Measurements from ENCODE around the gene ABR. TPM values are rescaled to one million over a fixed set of nuclear protein-coding genes. Genes with fewer than 3 reads are reported as not detected.
"Not testable (repeated sequence)": the region's sequence is repeated elsewhere in the genome, so short reads cannot be mapped to it uniquely, and the experiment has no call there.

ABR gene
- polyA plus RNA-seq, 3 donors: 19.8 to 160 (median 26.0) TPM

DNA sequence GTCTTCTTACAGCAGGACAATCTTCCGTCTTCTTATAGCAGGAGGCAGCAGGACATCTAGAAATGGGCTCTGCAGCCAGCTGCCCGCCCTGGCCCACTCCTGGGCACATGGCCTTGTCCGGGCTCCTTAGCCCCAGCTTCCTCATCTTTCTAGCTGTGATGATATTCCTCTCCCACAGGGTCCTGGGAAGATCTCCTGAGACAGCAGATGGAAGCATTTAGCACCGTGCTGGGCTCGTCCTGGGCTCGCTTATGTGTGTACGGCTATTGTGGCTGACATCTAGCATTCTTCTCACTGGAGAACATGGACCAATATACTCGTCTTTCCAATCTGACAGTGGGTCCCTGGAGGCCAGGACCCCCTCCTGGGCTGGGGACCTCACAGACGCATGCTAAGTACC, 134.3 kb downstream of the ABR start:
- Mint-ChIP-seq H3K27ac (peak overlapping the region in 2 of 7 donors; percentile 22 to 53), H3K4me3 (no peak overlapping the region)

DNA sequence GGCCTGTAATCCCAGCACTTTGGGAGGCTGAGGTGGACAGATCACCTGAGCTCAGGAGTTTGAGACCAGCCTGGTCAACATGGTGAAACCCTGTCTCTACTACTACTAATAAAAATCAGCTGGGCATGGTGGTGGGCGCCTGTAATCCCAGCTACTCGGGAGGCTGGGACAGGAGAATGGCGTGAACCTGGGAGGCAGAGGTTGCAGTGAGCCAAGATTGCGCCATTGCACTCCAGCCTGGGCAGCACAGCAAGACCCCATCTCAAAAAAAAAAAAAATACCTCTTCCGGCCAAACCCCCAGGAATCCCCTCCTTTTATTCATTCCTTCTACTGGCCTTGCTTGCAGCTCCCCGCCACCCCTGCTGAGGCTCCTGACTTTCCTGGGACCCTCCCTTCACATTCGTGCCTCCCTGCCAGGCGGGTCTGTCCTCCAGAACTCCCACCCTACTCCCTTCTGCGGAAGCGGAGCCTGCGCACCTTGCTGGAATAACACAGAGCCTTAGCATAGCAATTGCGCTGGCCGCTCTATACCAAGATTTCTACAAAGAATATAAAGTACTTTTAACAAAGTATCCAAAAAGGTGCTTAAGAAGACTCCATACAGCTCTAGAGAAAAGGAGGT, 135.3 kb downstream of the ABR start:
- H3K4me3 ChIP-seq (replicated peaks in 1 of 3; ENCODE audit: low read depth in 2 of 3, low read length in 3 of 3); H3K27me3 Mint-ChIP-seq (ENCODE audit: low read depth in 3 of 3); DNase-seq; intact Hi-C loops (cut with micrococcal nuclease); H3K9me3 Mint-ChIP-seq; H3K4me3 Mint-ChIP-seq; H3K27me3 ChIP-seq (ENCODE audit: control insufficient read depth in 2 of 2, insufficient read depth in 2 of 2, low read length in 2 of 2); H3K9me3 ChIP-seq (replicated peaks in 1 of 2; ENCODE audit: control insufficient read depth in 1 of 2, insufficient read depth in 1 of 2, low read length in 2 of 2); H3K9ac ChIP-seq (ENCODE audit: insufficient read depth, low read length, poor library complexity, severe bottlenecking); H2AFZ ChIP-seq (ENCODE audit: insufficient read depth, low read depth, low read length, poor library complexity, severe bottlenecking); H3K4me2 ChIP-seq (replicated peaks; ENCODE audit: extremely low read depth, low read length, poor library complexity, severe bottlenecking); H3K27ac ChIP-seq (ENCODE audit: low read depth in 1 of 2, low read length in 2 of 2): not testable (repeated sequence)
- peaks cover 43% of the 10 kb centered on the region for H3K79me2 ChIP-seq (ENCODE audit: insufficient read depth, low read length)
- peaks cover 92% of the 10 kb centered on the region for H4K20me1 ChIP-seq (ENCODE audit: insufficient read depth, low read length)
- H3K4me1 Mint-ChIP-seq: peaks cover 22% of the 10 kb centered on the region
- H3K36me3 Mint-ChIP-seq: peaks cover 46 to 62% of the 10 kb centered on the region in 2 donors
- over 99% methylated on average over 10 of the region's 13 CpGs for WGBS (ENCODE audit: insufficient coverage)
- peaks cover 18% of the 10 kb centered on the region in 2 donors for H3K4me1 ChIP-seq (ENCODE audit: control insufficient read depth in 1 of 2, insufficient read depth in 2 of 2, low read length in 2 of 2)
- peak overlapping the region in 2 of 7 donors; percentile 6 to 52 for H3K27ac Mint-ChIP-seq
- peaks cover 34 to 63% of the 10 kb centered on the region in 2 donors for H3K36me3 ChIP-seq (replicated peaks in 1 of 2; ENCODE audit: control insufficient read depth in 1 of 2, insufficient read depth in 2 of 2, low read length in 2 of 2)

More for the DNA sequence above, 134.3 kb downstream of the ABR start:
- TF ChIP-seq, protein P1, sequence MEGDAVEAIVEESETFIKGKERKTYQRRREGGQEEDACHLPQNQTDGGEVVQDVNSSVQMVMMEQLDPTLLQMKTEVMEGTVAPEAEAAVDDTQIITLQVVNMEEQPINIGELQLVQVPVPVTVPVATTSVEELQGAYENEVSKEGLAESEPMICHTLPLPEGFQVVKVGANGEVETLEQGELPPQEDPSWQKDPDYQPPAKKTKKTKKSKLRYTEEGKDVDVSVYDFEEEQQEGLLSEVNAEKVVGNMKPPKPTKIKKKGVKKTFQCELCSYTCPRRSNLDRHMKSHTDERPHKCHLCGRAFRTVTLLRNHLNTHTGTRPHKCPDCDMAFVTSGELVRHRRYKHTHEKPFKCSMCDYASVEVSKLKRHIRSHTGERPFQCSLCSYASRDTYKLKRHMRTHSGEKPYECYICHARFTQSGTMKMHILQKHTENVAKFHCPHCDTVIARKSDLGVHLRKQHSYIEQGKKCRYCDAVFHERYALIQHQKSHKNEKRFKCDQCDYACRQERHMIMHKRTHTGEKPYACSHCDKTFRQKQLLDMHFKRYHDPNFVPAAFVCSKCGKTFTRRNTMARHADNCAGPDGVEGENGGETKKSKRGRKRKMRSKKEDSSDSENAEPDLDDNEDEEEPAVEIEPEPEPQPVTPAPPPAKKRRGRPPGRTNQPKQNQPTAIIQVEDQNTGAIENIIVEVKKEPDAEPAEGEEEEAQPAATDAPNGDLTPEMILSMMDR (IDR thresholded peaks at IDR 0.05): no peak
- intact Hi-C loops (cut with micrococcal nuclease): no loop called here
- DNase-seq: no peak
- Histone ChIP-seq H4K20me1 (ENCODE audit: insufficient read depth, low read length) (peaks cover 94% of the 10 kb centered on the region), H3K4me2 (replicated peaks; ENCODE audit: extremely low read depth, low read length, poor library complexity, severe bottlenecking) (no peak overlapping the region), H3K9me3 (replicated peaks in 1 of 2; ENCODE audit: control insufficient read depth in 1 of 2, insufficient read depth in 1 of 2, low read length in 2 of 2) (no peaks in the 10 kb centered on the region), H3K4me3 (replicated peaks in 1 of 3; ENCODE audit: low read depth in 2 of 3, low read length in 3 of 3) (no peak overlapping the region), H3K36me3 (replicated peaks in 1 of 2; ENCODE audit: control insufficient read depth in 1 of 2, insufficient read depth in 2 of 2, low read length in 2 of 2) (peaks cover 43 to 73% of the 10 kb centered on the region in 2 donors), H3K27ac (ENCODE audit: low read depth in 1 of 2, low read length in 2 of 2) (no peak overlapping the region), H3K9ac (ENCODE audit: insufficient read depth, low read length, poor library complexity, severe bottlenecking) (no peak overlapping the region), H2AFZ (ENCODE audit: insufficient read depth, low read depth, low read length, poor library complexity, severe bottlenecking) (no peak overlapping the region), H3K27me3 (ENCODE audit: control insufficient read depth in 2 of 2, insufficient read depth in 2 of 2, low read length in 2 of 2) (no peaks in the 10 kb centered on the region), H3K4me1 (ENCODE audit: control insufficient read depth in 1 of 2, insufficient read depth in 2 of 2, low read length in 2 of 2) (peaks cover 8 to 9% of the 10 kb centered on the region in 2 donors), H3K79me2 (ENCODE audit: insufficient read depth, low read length) (peaks cover 34% of the 10 kb centered on the region)
- H3K36me3 Mint-ChIP-seq: peaks cover 53 to 71% of the 10 kb centered on the region in 2 donors
- peaks cover 0 to 2% (median 0%) of the 10 kb centered on the region in 3 donors for H3K27me3 Mint-ChIP-seq (ENCODE audit: low read depth in 3 of 3)
- H3K4me1 Mint-ChIP-seq: peaks cover 12% of the 10 kb centered on the region
- H3K9me3 Mint-ChIP-seq: peaks cover 0 to 3% (median 0%) of the 10 kb centered on the region in 7 donors
- WGBS (ENCODE audit: insufficient coverage): 96% methylated on average over 7 of the region's 9 CpGs
